IMR-90 (cell line): Measurements from ENCODE around the gene MGME1. TPM values are rescaled to one million over a fixed set of nuclear protein-coding genes. Genes with fewer than 3 reads are reported as not detected.

Experiments
- ATAC-seq: fragments of 200-7000 bp; cut with Tn5 transposase; 2 replicates; pipeline ENCODE4 v1.9.1; 2020; ENCODE audit warnings: low read depth, mild to moderate bottlenecking, moderate library complexity
- BruUV-seq: library from RNA; stranded (reverse); fragments of 400-500 nt; replicated peaks from 2 replicates; lab custom pipeline; 2021; lab: Mats Ljungman, UMichigan
- CTCF ChIA-PET: fragments of 300-600 bp; formaldehyde crosslinking; extraction: SDS; loops from one replicate; lab custom pipeline; 2021; ENCODE audit warnings: antibody characterized with exemption; lab: Yijun Ruan, JAX
- POLR2A ChIA-PET: fragments of 300-600 bp; sonication (Branson Sonifier 250); formaldehyde crosslinking; loops from one replicate; lab custom pipeline; 2022; ENCODE audit warnings: antibody characterized with exemption; ENCODE audit not compliant: unreplicated experiment; lab: Charles Lee
- DNase-seq: peaks from one replicate; pipeline ENCODE4 v3.0.0; 2013
- H2AFZ ChIP-seq: replicated peaks from 2 replicates; pipeline ENCODE3; 2013; ENCODE audit warnings: low read length, mild to moderate bottlenecking; ENCODE audit not compliant: poor library complexity
- H2AK5ac ChIP-seq: 2 replicates; pipeline ENCODE4 v1.6.1; 2013; ENCODE audit warnings: low read depth, low read length, inconsistent platforms
- H2AK9ac ChIP-seq: replicated peaks from 2 replicates; pipeline ENCODE3; 2013; ENCODE audit warnings: mild to moderate bottlenecking, low read depth, low read length, moderate library complexity; ENCODE audit not compliant: poor library complexity
- H2BK120ac ChIP-seq: 2 replicates; pipeline ENCODE4 v1.6.1; 2013; ENCODE audit warnings: low read depth, low read length, inconsistent platforms
- H2BK15ac ChIP-seq: 3 replicates; pipeline ENCODE4 v1.6.1; 2013; ENCODE audit warnings: low read depth, low read length, inconsistent platforms
- H2BK20ac ChIP-seq: 2 replicates; pipeline ENCODE4 v1.6.1; 2013; ENCODE audit warnings: low read depth, mild to moderate bottlenecking, inconsistent platforms, low read length, moderate library complexity
- H2BK5ac ChIP-seq: 2 replicates; pipeline ENCODE4 v1.6.1; 2013; ENCODE audit warnings: mild to moderate bottlenecking, low read depth, low read length, inconsistent platforms; ENCODE audit not compliant: poor library complexity, severe bottlenecking
- H3K14ac ChIP-seq: replicated peaks from 2 replicates; pipeline ENCODE4 v1.6.1; 2013; ENCODE audit warnings: low read depth, low read length, inconsistent platforms
- H3K18ac ChIP-seq: 2 replicates; pipeline ENCODE4 v1.6.1; 2013; ENCODE audit warnings: low read depth, low read length, control low read depth
- H3K23ac ChIP-seq: 2 replicates; pipeline ENCODE4 v1.6.1; 2013; ENCODE audit warnings: low read depth, low read length, inconsistent platforms
- H3K27ac ChIP-seq: 2 replicates; pipeline ENCODE4 v1.5.1; 2013; ENCODE audit warnings: mild to moderate bottlenecking, control low read depth, low read length; ENCODE audit not compliant: insufficient read depth
- H3K27me3 ChIP-seq: 2 replicates; pipeline ENCODE4 v1.6.1; 2013; ENCODE audit warnings: low read length; ENCODE audit not compliant: control insufficient read depth, insufficient read depth
- H3K36me3 ChIP-seq: 2 replicates; pipeline ENCODE4 v1.6.1; 2013; ENCODE audit warnings: low read length, mixed read lengths; ENCODE audit not compliant: control insufficient read depth, insufficient read depth
- H3K4ac ChIP-seq: 2 replicates; pipeline ENCODE4 v1.6.1; 2013; ENCODE audit warnings: low read depth, low read length, inconsistent platforms
- H3K4me1 ChIP-seq: 2 replicates; pipeline ENCODE4 v1.6.1; 2013; ENCODE audit warnings: low read length, mixed read lengths; ENCODE audit not compliant: control insufficient read depth, insufficient read depth
- H3K4me2 ChIP-seq: 2 replicates; pipeline ENCODE4 v1.6.1; 2013; ENCODE audit warnings: low read depth, mild to moderate bottlenecking, control low read depth, low read length, moderate library complexity
- H3K4me3 ChIP-seq: 2 replicates; pipeline ENCODE4 v1.5.1; 2013; ENCODE audit warnings: low read depth, mild to moderate bottlenecking, control low read depth, low read length, moderate library complexity; ENCODE audit not compliant: insufficient read depth
- H3K56ac ChIP-seq: 2 replicates; pipeline ENCODE4 v1.6.1; 2013; ENCODE audit warnings: low read length, inconsistent platforms; ENCODE audit not compliant: insufficient read depth; ENCODE audit errors: extremely low read depth
- H3K79me1 ChIP-seq, 2 experiments: 2 replicates each; pipeline ENCODE4 v1.6.1; 2013; ENCODE audit warnings: low read length in 2 of 2, inconsistent platforms in 1 of 2, low read depth in 1 of 2
- H3K9ac ChIP-seq: 2 replicates; pipeline ENCODE4 v1.6.1; 2013; ENCODE audit warnings: low read depth, low read length, control low read depth
- H3K9me1 ChIP-seq: 2 replicates; pipeline ENCODE4 v1.6.1; 2013; ENCODE audit warnings: low read length, inconsistent platforms; ENCODE audit not compliant: insufficient read depth
- H3K9me3 ChIP-seq: 2 replicates; pipeline ENCODE4 v1.6.1; 2013; ENCODE audit warnings: low read length; ENCODE audit not compliant: control insufficient read depth, insufficient read depth
- H4K20me1 ChIP-seq: 2 replicates; pipeline ENCODE4 v1.6.1; 2013; ENCODE audit warnings: low read length, inconsistent platforms; ENCODE audit not compliant: insufficient read depth
- H4K5ac ChIP-seq: 2 replicates; pipeline ENCODE4 v1.6.1; 2013; ENCODE audit warnings: mild to moderate bottlenecking, low read depth, low read length, control low read depth
- H4K8ac ChIP-seq, 2 experiments: 2 replicates each; pipeline ENCODE4 v1.6.1; 2013; ENCODE audit warnings: low read depth in 2 of 2, low read length in 2 of 2, control low read depth in 1 of 2, inconsistent platforms in 1 of 2
- H4K91ac ChIP-seq: 2 replicates; pipeline ENCODE4 v1.6.1; 2013; ENCODE audit warnings: low read depth, low read length, inconsistent platforms; ENCODE audit not compliant: insufficient read depth
- BHLHE40 ChIP-seq: fragments of 150-350 bp; IDR thresholded peaks from 2 replicates; pipeline ENCODE4 v1.6.1; 2016; ENCODE audit warnings: mild to moderate bottlenecking, low read depth, low read length
- CEBPB ChIP-seq: IDR thresholded peaks from 2 replicates; pipeline ENCODE4 v1.6.1; 2012; ENCODE audit warnings: low read depth, low read length, improper control_type of control experiment
- CHD1 ChIP-seq: IDR thresholded peaks from 2 replicates; pipeline ENCODE4 v1.6.1; 2012; ENCODE audit warnings: low read depth, low read length, improper control_type of control experiment
- FOS ChIP-seq: fragments of 150-350 bp; IDR thresholded peaks from 2 replicates; pipeline ENCODE4 v1.6.1; 2016; ENCODE audit warnings: low read depth, low read length
- MAFK ChIP-seq: IDR thresholded peaks from 2 replicates; pipeline ENCODE4 v1.6.1; 2012; ENCODE audit warnings: low read depth, low read length, improper control_type of control experiment
- MXI1 ChIP-seq: IDR thresholded peaks from 2 replicates; pipeline ENCODE4 v1.6.1; 2012; ENCODE audit warnings: low read depth, mild to moderate bottlenecking, low read length, moderate library complexity, borderline replicate concordance
- NFE2L2 ChIP-seq: fragments of 150-350 bp; IDR thresholded peaks from 2 replicates; pipeline ENCODE4 v1.6.1; 2016; ENCODE audit warnings: low read depth, mild to moderate bottlenecking, low read length
- RAD21 ChIP-seq: IDR thresholded peaks from 2 replicates; pipeline ENCODE4 v1.6.1; 2012; ENCODE audit warnings: low read length, improper control_type of control experiment
- RCOR1 ChIP-seq: IDR thresholded peaks from 2 replicates; pipeline ENCODE4 v1.6.1; 2012; ENCODE audit warnings: mild to moderate bottlenecking, low read length, improper control_type of control experiment; ENCODE audit not compliant: insufficient replicate concordance
- WGBS, 2 experiments: methylation state at CpG; one replicate each; pipeline versions ENCODE4 v1.1.5 to v1.1.7; 2013; ENCODE audit warnings: missing lambda C conversion rate in 2 of 2; ENCODE audit not compliant: insufficient read length in 1 of 2; ENCODE audit errors: extremely low coverage in 2 of 2; 5-methylcytosine and 5-hydroxymethylcytosine counted together
- dilution Hi-C: fragments of 300-500 bp; cut with HindIII; formaldehyde crosslinking; loops from one replicate; pipeline ENCODE4 v1.14.3; 2018; ENCODE audit warnings: low sequenced_read_pairs; ENCODE audit not compliant: unreplicated experiment
- in situ Hi-C: fragments of 300-500 bp; cut with MboI; formaldehyde crosslinking; loops from 3 replicates; pipeline ENCODE4 v1.14.3; 2019; ENCODE audit warnings: low sequenced_read_pairs, inconsistent platforms, mixed read lengths
- intact Hi-C: fragments of 100-400 bp; cut with micrococcal nuclease; formaldehyde crosslinking; loops from 2 replicates; pipeline ENCODE4 v1.10.0; 2022
- polyA plus RNA-seq, 3 experiments: library from polyadenylated mRNA; depleted of rRNA; stranded (reverse); fragments of >200 nt; gene quantifications; 2 replicates each; pipeline ENCODE4 v1.2.3, GENCODE V29; 2012; ENCODE audit warnings: low replicate concordance in 1 of 3
- total RNA-seq: library from RNA; depleted of rRNA; stranded (reverse); fragments of >200 nt; gene quantifications from 2 replicates; pipeline ENCODE4 v1.2.3, GENCODE V29; 2012
- TF ChIP-seq, protein P1 (sequence below): conservative IDR thresholded peaks from 2 replicates; pipeline ENCODE4 v1.5.1; 2012; ENCODE audit warnings: mild to moderate bottlenecking, low read depth, low read length, improper control_type of control experiment

MGME1 gene
- total and polyA plus RNA-seq, 2 of the 4 experiments (the other 2 are of a cell fraction), result 7.2 to 9.3 TPM

DNA sequence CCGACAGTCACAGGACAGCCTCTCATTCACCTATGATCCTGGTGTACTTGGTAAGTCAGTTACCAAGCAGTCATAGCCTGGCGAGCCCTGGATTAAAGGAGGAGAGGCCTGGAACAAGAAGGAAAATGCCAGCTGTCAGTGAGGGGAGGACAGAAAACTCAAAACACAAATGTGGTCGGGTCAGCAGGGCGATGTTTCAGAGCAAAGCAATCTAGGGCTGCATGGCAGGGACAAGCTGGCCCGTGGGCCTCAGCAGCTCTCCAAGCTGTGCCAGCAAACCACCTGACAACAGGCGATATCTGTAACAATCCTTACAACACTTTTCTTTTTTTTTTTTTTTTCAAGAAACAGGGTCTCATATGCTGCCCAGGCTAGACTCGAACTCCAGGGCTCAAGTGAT, 40.3 kb downstream of the MGME1 start:
- Histone ChIP-seq H4K91ac (no peak overlapping the region), H3K79me1 (no peaks in the 10 kb centered on the region), H2AK9ac (no peak overlapping the region)

More for the DNA sequence above, 40.3 kb downstream of the MGME1 start:
- H3K4me1 ChIP-seq, result peaks cover 12% of the 10 kb centered on the region; the same call in 1 of the 2 replicates
- H3K4me2 ChIP-seq, result no peak overlapping the region
- no peak overlapping the region for H3K27ac ChIP-seq
- no TSS peak for BruUV-seq
- H2BK15ac ChIP-seq, result no peak overlapping the region
- no CpG with 5 or more reads among the region's 7 CpGs for WGBS, 2 experiments
- ATAC-seq, result no peak
- H4K5ac ChIP-seq, result no peak overlapping the region
- H3K4me3 ChIP-seq, result no peak overlapping the region
- H3K9me1 ChIP-seq, result peaks cover 11% of the 10 kb centered on the region
- no peak for TF ChIP-seq RAD21
- no peak for TF ChIP-seq NFE2L2
- no peak for TF ChIP-seq FOS
- no peak for TF ChIP-seq MAFK
- no peak for TF ChIP-seq MXI1
- no peak for TF ChIP-seq RCOR1
- no peak for TF ChIP-seq CEBPB
- TF ChIP-seq, protein P1, sequence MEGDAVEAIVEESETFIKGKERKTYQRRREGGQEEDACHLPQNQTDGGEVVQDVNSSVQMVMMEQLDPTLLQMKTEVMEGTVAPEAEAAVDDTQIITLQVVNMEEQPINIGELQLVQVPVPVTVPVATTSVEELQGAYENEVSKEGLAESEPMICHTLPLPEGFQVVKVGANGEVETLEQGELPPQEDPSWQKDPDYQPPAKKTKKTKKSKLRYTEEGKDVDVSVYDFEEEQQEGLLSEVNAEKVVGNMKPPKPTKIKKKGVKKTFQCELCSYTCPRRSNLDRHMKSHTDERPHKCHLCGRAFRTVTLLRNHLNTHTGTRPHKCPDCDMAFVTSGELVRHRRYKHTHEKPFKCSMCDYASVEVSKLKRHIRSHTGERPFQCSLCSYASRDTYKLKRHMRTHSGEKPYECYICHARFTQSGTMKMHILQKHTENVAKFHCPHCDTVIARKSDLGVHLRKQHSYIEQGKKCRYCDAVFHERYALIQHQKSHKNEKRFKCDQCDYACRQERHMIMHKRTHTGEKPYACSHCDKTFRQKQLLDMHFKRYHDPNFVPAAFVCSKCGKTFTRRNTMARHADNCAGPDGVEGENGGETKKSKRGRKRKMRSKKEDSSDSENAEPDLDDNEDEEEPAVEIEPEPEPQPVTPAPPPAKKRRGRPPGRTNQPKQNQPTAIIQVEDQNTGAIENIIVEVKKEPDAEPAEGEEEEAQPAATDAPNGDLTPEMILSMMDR, result no peak
- TF ChIP-seq BHLHE40, result no peak
- TF ChIP-seq CHD1, result no peak
- no peak for DNase-seq
- no peak overlapping the region for H3K23ac ChIP-seq
- no peaks in the 10 kb centered on the region; the same call in 1 of the 2 replicates for H3K27me3 ChIP-seq
- H3K18ac ChIP-seq, result no peak overlapping the region
- H3K9ac ChIP-seq, result no peak overlapping the region
- no peak overlapping the region for H2AK5ac ChIP-seq
- H2AFZ ChIP-seq, result no peak overlapping the region
- H3K36me3 ChIP-seq, result no peaks in the 10 kb centered on the region
- no peaks in the 10 kb centered on the region for H4K20me1 ChIP-seq
- in situ Hi-C loops (no loop called here), intact Hi-C loops (loop anchor here (5.0 kb wide), 1 partner anchor 268 kb away; no protein-coding TSS in a partner anchor), dilution Hi-C loops (no loop called here)
- H2BK20ac ChIP-seq, result no peak overlapping the region
- H2BK120ac ChIP-seq, result no peak overlapping the region
- no peak overlapping the region for H3K4ac ChIP-seq
- ChIA-PET POLR2A (no interaction called here), CTCF (no interaction called here)
- no peak overlapping the region for H4K8ac ChIP-seq
- H3K14ac ChIP-seq, result no peak overlapping the region
- no peak overlapping the region for H2BK5ac ChIP-seq
- no peaks in the 10 kb centered on the region for H3K9me3 ChIP-seq
- no peak overlapping the region for H3K56ac ChIP-seq
